OCI-LY1 (cell line): ENCODE results near the gene GJA5.

Source experiments
- H2AFZ ChIP-seq: fragments of 200-600 bp; sonication (generic), shearing (Covaris generic); 2 replicates; pipeline ENCODE4 v1.6.0; 2014; ENCODE audit warnings: antibody characterized with exemption, mild to moderate bottlenecking, low read length
- H3F3A ChIP-seq: fragments of 200-600 bp; sonication (generic), shearing (Covaris generic); 2 replicates; pipeline ENCODE4 v1.6.0; 2014; ENCODE audit warnings: mild to moderate bottlenecking, antibody characterized with exemption, low read length, moderate library complexity; ENCODE audit not compliant: insufficient read depth
- H3K27ac ChIP-seq: fragments of 200-600 bp; sonication (generic); 2 replicates; pipeline ENCODE4 v1.5.1; 2014; ENCODE audit warnings: low read length, mixed run types, mild to moderate bottlenecking, low read depth; ENCODE audit not compliant: poor library complexity, severe bottlenecking
- H3K27me3 ChIP-seq: fragments of 200-600 bp; sonication (generic); 2 replicates; pipeline ENCODE4 v1.6.0; 2014; ENCODE audit warnings: antibody characterized with exemption, mild to moderate bottlenecking, low read length, moderate library complexity; ENCODE audit not compliant: insufficient read depth
- H3K36me3 ChIP-seq: fragments of 200-600 bp; sonication (generic); 2 replicates; pipeline ENCODE4 v1.6.1; 2014; ENCODE audit warnings: mild to moderate bottlenecking, antibody characterized with exemption, low read length, moderate library complexity, mixed read lengths; ENCODE audit not compliant: insufficient read depth
- H3K4me1 ChIP-seq: fragments of 200-600 bp; sonication (generic); 2 replicates; pipeline ENCODE4 v1.5.1; 2014; ENCODE audit warnings: mild to moderate bottlenecking, low read length, moderate library complexity; ENCODE audit not compliant: insufficient read depth, severe bottlenecking
- H3K4me2 ChIP-seq: fragments of 200-600 bp; sonication (generic), shearing (Covaris generic); 2 replicates; pipeline ENCODE4 v1.6.1; 2014; ENCODE audit warnings: low read length
- H3K4me3 ChIP-seq: fragments of 200-600 bp; sonication (generic); 2 replicates; pipeline ENCODE4 v1.5.1; 2014; ENCODE audit warnings: low read length, low read depth, mild to moderate bottlenecking, mixed read lengths; ENCODE audit not compliant: poor library complexity, severe bottlenecking
- H3K79me2 ChIP-seq: fragments of 200-600 bp; shearing (Covaris generic); 2 replicates; pipeline ENCODE4 v1.6.1; 2016; ENCODE audit warnings: mixed run types, low read length, mixed read lengths; ENCODE audit not compliant: insufficient read depth
- H3K9ac ChIP-seq: fragments of 200-600 bp; sonication (generic), shearing (Covaris generic); 2 replicates; pipeline ENCODE4 v1.6.1; 2014; ENCODE audit warnings: mild to moderate bottlenecking, low read length, mixed read lengths
- H3K9me2 ChIP-seq: fragments of 200-600 bp; sonication (generic), shearing (Covaris generic); 2 replicates; pipeline ENCODE4 v1.6.1; 2014; ENCODE audit warnings: low read depth, mild to moderate bottlenecking, low read length, mixed read lengths
- H3K9me3 ChIP-seq: fragments of 200-600 bp; shearing (Covaris generic); 2 replicates; pipeline ENCODE4 v1.6.1; 2014; ENCODE audit warnings: low read length, mixed read lengths
- H4K20me1 ChIP-seq: fragments of 200-600 bp; sonication (generic), shearing (Covaris generic); 2 replicates; pipeline ENCODE4 v1.6.0; 2016; ENCODE audit warnings: mild to moderate bottlenecking, low read length; ENCODE audit not compliant: insufficient read depth
- EZH2 ChIP-seq: fragments of 200-600 bp; sonication (generic), shearing (Covaris generic); IDR thresholded peaks from 2 replicates; pipeline ENCODE4 v1.8.0; 2017; ENCODE audit warnings: borderline replicate concordance, mixed run types, mild to moderate bottlenecking, antibody characterized with exemption, low read length, moderate library complexity, mixed read lengths
- TF ChIP-seq, protein P1 (sequence below): fragments of 200-600 bp; sonication (generic), shearing (Covaris generic); IDR thresholded peaks from 2 replicates; pipeline ENCODE4 v1.5.1; 2017; ENCODE audit warnings: mild to moderate bottlenecking, antibody characterized with exemption, low read length, moderate library complexity, mixed read lengths

The GJA5 gene

GRCh38 chr1:147720557-147720956 is 39.8 kb downstream of the GJA5 start:
- Histone ChIP-seq H3K9me2 (no peaks in the 10 kb centered on the region), H3K79me2 (no peaks in the 10 kb centered on the region), H3K27ac (no peak overlapping the region), H3K4me2 (no peak overlapping the region), H3F3A (no peaks in the 10 kb centered on the region), H4K20me1 (no peaks in the 10 kb centered on the region), H3K36me3 (no peaks in the 10 kb centered on the region; the same call in 1 of the 2 replicates), H2AFZ (no peak overlapping the region), H3K27me3 (peaks cover 3% of the 10 kb centered on the region; the same call in 1 of the 2 replicates), H3K9ac (no peak overlapping the region), H3K9me3 (peaks cover 9% of the 10 kb centered on the region), H3K4me1 (no peaks in the 10 kb centered on the region), H3K4me3 (no peak overlapping the region)
- TF ChIP-seq, protein P1, sequence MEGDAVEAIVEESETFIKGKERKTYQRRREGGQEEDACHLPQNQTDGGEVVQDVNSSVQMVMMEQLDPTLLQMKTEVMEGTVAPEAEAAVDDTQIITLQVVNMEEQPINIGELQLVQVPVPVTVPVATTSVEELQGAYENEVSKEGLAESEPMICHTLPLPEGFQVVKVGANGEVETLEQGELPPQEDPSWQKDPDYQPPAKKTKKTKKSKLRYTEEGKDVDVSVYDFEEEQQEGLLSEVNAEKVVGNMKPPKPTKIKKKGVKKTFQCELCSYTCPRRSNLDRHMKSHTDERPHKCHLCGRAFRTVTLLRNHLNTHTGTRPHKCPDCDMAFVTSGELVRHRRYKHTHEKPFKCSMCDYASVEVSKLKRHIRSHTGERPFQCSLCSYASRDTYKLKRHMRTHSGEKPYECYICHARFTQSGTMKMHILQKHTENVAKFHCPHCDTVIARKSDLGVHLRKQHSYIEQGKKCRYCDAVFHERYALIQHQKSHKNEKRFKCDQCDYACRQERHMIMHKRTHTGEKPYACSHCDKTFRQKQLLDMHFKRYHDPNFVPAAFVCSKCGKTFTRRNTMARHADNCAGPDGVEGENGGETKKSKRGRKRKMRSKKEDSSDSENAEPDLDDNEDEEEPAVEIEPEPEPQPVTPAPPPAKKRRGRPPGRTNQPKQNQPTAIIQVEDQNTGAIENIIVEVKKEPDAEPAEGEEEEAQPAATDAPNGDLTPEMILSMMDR: no peak
- no peak for TF ChIP-seq EZH2

DNA sequence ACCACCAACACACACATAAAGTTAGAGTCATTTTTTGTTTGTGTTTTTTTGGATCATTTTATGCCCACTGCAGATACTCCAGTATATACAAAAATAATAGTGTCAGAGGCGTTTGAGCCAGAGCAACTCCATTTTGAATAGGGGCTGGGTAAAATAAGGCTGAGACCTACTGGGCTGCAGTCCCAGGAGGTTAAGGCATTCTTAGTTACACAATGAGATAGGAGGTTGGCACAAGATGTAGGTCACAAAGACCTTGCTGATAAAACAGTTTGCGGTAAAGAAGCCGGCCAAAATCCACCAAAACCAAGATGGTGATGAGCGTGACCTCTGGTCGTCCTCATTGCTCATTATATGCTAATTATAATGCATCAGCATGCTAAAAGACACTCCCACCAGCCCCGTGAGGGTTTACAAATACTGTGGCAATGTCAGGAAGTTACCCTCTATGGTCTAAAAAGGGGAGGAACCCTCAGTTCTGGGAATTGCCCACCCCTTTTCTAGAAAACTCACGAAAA is 40.6 kb downstream of the GJA5 start:
- H3K36me3 ChIP-seq: no peaks in the 10 kb centered on the region; the same call in 1 of the 2 replicates
- no peak overlapping the region for H3K4me3 ChIP-seq
- no peak overlapping the region for H3K9ac ChIP-seq
- TF ChIP-seq EZH2: no peak
- TF ChIP-seq, protein P1: no peak
- no peak overlapping the region for H2AFZ ChIP-seq
- no peaks in the 10 kb centered on the region for H4K20me1 ChIP-seq
- no peak overlapping the region for H3K27ac ChIP-seq
- H3K27me3 ChIP-seq: peaks cover 3% of the 10 kb centered on the region; the same call in 1 of the 2 replicates
- H3K79me2 ChIP-seq: no peaks in the 10 kb centered on the region
- H3K9me3 ChIP-seq: peaks cover 9% of the 10 kb centered on the region
- H3F3A ChIP-seq: no peaks in the 10 kb centered on the region
- H3K4me2 ChIP-seq: no peak overlapping the region
- H3K4me1 ChIP-seq: no peaks in the 10 kb centered on the region
- H3K9me2 ChIP-seq: no peaks in the 10 kb centered on the region

DNA sequence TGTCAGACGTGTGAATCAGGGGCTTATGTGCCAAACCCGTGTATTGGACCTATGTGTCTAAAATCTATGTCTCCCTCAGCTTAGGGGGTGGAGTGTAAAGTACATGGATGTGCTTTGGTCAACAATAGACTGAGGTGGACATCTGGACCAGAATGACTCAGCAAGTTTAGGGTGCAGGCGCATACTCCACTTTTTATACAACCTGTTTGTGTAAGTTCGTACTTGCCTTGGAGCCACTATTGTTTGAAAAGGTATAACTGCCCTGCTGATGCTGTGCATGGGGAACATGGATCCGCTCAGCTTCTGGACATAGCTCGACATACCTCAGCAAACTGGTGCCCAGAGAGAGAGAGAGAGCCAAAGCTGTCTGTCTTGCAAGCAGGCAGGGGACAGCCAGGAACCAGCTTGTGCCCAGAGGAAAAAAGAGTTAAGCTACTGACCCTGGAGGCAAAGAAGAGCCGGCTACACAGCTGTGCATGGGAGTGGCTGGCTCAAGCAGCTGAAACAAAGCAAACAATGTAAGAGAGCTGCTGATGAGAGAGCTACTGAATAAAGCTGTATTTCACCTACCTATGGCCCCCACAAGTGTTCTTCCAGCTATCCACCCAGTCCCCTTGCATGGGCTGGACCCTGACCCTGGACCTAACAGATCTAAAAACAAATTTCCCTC is 41.2 kb downstream of the GJA5 start:
- no peak overlapping the region for H3K27ac ChIP-seq
- H3K79me2 ChIP-seq: no peaks in the 10 kb centered on the region
- H3K4me3 ChIP-seq: no peak overlapping the region
- peaks cover 3% of the 10 kb centered on the region; the same call in 1 of the 2 replicates for H3K27me3 ChIP-seq
- H3K9me3 ChIP-seq: peaks cover 9% of the 10 kb centered on the region
- H2AFZ ChIP-seq: no peak overlapping the region
- no peaks in the 10 kb centered on the region for H3K4me1 ChIP-seq
- no peaks in the 10 kb centered on the region for H3K9me2 ChIP-seq
- H3F3A ChIP-seq: no peaks in the 10 kb centered on the region
- H4K20me1 ChIP-seq: no peaks in the 10 kb centered on the region
- H3K4me2 ChIP-seq: no peak overlapping the region
- no peak overlapping the region for H3K9ac ChIP-seq
- TF ChIP-seq EZH2: no peak
- TF ChIP-seq, protein P1: no peak
- H3K36me3 ChIP-seq: no peaks in the 10 kb centered on the region; the same call in 1 of the 2 replicates
